ENCODE data around the gene SLC16A14. TPM values are rescaled to one million over a fixed set of nuclear protein-coding genes. Genes with fewer than 3 reads are reported as not detected.

The SLC16A14 gene
- total RNA-seq, 1 donor from 2014 or later: 1.0 TPM

DNA sequence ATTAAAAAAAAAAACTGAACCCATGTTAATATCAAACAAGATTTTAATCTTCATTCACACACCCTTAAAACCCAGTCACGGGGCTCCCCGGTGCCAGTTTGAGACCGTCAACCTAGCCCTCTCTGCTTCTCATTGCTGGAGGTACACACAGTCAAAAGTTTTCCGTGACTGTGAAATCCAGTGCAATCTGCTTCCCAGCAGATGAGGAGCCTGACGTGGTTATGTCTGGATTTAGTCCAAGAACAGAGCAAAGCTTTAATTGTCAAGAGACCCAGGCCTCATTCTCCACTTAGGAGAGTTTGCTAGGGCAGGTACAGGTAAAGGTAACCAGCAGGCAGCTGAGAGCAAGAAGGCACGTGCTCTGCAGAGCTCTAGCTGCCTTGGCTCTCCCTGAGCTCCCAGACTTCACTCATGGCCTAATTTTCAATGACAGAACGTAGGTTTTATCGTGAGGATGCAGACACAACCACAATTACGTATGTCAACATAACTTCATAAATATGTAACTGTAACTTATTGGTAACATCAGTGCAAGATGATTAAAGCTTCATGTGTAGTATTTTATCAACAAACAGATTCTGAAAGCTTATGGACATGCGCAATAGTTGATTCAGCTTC lies 56.3 kb downstream of the SLC16A14 start:
- no peak for DNase-seq (ENCODE audit: low read depth)
- TF ChIP-seq, protein P1, sequence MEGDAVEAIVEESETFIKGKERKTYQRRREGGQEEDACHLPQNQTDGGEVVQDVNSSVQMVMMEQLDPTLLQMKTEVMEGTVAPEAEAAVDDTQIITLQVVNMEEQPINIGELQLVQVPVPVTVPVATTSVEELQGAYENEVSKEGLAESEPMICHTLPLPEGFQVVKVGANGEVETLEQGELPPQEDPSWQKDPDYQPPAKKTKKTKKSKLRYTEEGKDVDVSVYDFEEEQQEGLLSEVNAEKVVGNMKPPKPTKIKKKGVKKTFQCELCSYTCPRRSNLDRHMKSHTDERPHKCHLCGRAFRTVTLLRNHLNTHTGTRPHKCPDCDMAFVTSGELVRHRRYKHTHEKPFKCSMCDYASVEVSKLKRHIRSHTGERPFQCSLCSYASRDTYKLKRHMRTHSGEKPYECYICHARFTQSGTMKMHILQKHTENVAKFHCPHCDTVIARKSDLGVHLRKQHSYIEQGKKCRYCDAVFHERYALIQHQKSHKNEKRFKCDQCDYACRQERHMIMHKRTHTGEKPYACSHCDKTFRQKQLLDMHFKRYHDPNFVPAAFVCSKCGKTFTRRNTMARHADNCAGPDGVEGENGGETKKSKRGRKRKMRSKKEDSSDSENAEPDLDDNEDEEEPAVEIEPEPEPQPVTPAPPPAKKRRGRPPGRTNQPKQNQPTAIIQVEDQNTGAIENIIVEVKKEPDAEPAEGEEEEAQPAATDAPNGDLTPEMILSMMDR (conservative IDR thresholded peaks at IDR 0.05; ENCODE audit: low read depth, low read length): no peak
- no peak overlapping the region for H3K4me3 ChIP-seq (ENCODE audit: low read depth, low read length)

DNA sequence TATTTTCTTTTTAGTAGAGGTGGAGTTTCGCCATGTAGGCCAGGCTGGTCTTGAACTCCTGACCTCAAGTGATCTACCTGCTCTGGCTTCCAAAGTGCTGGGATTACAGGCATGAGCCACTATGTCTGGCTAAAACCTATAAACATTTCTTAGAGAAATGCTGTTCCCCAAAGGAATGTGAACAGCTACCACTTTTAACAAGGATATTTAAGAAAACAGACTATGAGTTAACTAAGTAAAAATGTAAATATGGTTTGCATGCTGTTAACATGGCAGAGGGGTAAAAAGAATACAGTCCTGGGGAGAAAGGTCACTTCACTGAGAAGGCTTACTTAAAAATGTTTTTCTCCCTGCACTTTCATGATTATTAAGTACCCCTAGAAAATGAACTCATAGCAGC lies 57.1 kb downstream of the SLC16A14 start:
- DNase-seq (ENCODE audit: low read depth): no peak
- TF ChIP-seq, protein P1 (conservative IDR thresholded peaks at IDR 0.05; ENCODE audit: low read depth, low read length): no peak
- no peak overlapping the region for H3K4me3 ChIP-seq (ENCODE audit: low read depth, low read length)

DNA sequence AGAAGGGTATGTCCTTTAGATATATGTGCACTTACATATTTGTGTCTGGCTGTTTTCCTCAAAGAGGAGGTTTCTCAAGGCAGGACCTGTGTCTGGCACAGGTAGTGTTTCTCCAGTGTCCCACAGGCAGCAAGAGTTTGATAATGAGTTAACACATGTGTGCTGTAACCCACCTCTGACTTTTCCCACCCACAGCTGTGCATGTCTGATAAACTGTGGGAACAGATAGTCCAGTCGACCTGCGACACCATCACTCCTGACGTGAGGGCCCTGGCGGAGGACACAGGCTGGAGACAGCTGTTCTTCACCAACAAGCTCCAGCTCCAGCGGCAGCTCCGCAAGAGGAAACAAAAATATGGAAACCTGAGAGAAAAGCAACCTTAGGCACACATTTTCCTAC lies 58.2 kb downstream of the SLC16A14 start:
- no peak overlapping the region for H3K4me3 ChIP-seq (ENCODE audit: low read depth, low read length)
- DNase-seq (ENCODE audit: low read depth): no peak
- TF ChIP-seq, protein P1 (conservative IDR thresholded peaks at IDR 0.05; ENCODE audit: low read depth, low read length): no peak

DNA sequence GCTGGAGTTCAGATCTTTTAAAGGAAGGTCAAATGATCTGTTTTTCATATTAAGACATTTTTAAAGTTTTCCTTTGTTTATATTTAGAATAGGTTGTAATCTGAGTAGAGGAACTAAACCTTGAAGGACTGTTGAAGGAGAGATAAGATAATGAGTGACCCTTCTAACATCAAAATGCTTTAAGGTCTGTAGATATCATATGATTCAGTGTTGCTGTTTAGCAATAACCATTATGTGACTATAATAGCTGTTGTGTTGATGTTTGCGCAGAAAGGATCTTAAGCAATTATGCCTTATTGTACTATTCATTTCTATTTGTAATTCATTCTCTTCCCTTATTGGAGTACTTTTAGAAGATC lies 60.0 kb downstream of the SLC16A14 start:
- no peak overlapping the region for H3K4me3 ChIP-seq (ENCODE audit: low read depth, low read length)
- TF ChIP-seq, protein P1 (conservative IDR thresholded peaks at IDR 0.05; ENCODE audit: low read depth, low read length): no peak
- no peak for DNase-seq (ENCODE audit: low read depth)

DNA sequence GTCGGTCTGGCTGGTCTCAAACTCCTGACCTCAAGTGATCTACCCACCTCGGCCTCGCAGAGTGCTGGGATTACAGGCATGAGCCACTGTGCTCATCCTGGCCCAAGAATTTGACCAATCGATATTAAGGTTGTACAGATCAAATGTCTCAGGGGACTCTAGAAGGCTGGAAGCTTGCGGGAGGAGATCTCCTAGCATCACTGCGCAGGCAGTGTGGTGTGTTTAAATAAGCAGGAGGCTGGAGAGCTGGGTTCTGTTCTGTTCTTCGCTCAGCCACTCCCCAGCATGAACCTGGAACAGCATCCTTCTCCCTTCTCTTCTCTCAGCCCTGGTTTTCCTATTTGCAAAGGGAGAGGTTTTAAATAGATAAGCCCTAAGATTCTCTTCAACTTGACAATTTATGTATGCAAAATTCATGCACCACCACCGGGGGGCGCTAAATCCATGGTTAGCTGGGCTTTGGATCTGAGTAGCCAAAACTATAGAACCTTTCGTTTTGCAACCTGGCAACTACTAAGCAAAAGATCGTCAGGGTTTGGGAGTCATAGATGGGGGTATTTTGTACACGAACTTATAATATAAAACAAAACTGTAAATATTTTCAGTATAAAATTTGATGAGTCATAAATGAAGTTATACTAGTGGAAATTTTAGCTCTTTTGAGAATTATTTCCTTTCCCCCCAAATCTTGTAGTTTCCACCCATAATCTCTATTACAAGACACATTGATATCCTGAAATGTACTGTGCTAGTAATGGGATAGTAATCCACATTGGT lies 60.6 kb downstream of the SLC16A14 start:
- no peak for DNase-seq (ENCODE audit: low read depth)
- TF ChIP-seq, protein P1 (conservative IDR thresholded peaks at IDR 0.05; ENCODE audit: low read depth, low read length): peak; percentile 89
- no peak overlapping the region for H3K4me3 ChIP-seq (ENCODE audit: low read depth, low read length)

DNA sequence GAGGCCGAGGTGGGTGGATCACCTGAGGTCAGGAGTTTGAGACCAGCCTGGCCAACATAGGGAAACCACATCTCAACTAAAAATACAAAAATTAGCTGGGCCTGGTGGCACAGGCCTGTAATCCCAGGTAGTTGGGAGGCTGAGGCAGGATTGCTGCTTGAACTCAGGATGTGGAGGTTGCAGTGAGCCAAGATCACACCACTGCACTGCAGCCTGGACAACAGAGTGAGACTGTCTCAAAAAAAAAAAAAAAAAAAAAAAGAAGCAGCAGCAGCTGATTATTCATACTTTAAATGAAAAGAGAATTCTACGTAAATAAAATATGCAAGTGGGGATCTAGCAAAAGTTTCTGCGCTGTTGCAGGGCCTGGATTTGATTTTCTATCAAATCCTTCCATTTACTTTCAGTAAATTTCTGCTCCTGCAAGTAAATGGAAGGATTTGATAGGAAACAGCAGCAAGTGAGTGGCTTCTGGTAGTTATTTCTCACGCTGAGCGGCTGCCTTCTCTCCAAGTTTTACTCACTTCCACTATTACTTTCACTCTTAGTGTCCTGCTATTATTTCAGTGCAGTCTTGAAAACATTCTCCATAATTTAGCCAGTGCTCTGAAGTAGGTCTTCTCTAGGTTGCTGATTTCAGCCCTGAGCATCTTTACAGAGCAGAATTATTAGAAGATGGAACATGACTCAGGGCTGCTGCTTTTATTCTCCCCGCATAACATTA lies 68.4 kb downstream of the SLC16A14 start:
- TF ChIP-seq, protein P1 (conservative IDR thresholded peaks at IDR 0.05; ENCODE audit: low read depth, low read length): no peak
- no peak overlapping the region for H3K4me3 ChIP-seq (ENCODE audit: low read depth, low read length)
- no peak for DNase-seq (ENCODE audit: low read depth)
